Activated CD4-positive, alpha-beta T cell treated with anti-CD3 and anti-CD28 coated beads for 36 hours (primary cell): Measurements from ENCODE around the gene ZFAND2B. TPM values are rescaled to one million over a fixed set of nuclear protein-coding genes. Genes with fewer than 3 reads are reported as not detected.
"Not testable (repeated sequence)": the region's sequence is repeated elsewhere in the genome, so short reads cannot be mapped to it uniquely, and the experiment has no call there.

Experiments used
- ATAC-seq: fragments of 200-7000 bp; cut with Tn5 transposase; one replicate; pipeline ENCODE4 v1.10.0; 2021; ENCODE audit warnings: mild to moderate bottlenecking, moderate library complexity
- CTCF ChIA-PET: fragments of 350-600 bp; sonication (Branson Sonifier 250); formaldehyde crosslinking; loops from one replicate; lab custom pipeline; 2021; ENCODE audit warnings: antibody characterized with exemption; lab: Charles Lee
- POLR2A ChIA-PET: fragments of 350-600 bp; sonication (Branson Sonifier 250); formaldehyde crosslinking; loops from one replicate; lab custom pipeline; 2021; ENCODE audit warnings: antibody characterized with exemption, inconsistent platforms; lab: Charles Lee
- DNase-seq: peaks from one replicate; pipeline ENCODE4 v3.0.0-alpha.2; 2020
- H3K27ac Mint-ChIP-seq: one replicate; pipeline ENCODE4 v1.8.0; 2021; ENCODE audit warnings: mixed read lengths
- H3K27me3 Mint-ChIP-seq: one replicate; pipeline ENCODE4 v1.8.0; 2021; ENCODE audit warnings: mixed read lengths
- H3K36me3 Mint-ChIP-seq: one replicate; pipeline ENCODE4 v1.8.0; 2021; ENCODE audit warnings: low read depth, mixed read lengths
- H3K4me1 Mint-ChIP-seq: one replicate; pipeline ENCODE4 v1.8.0; 2021; ENCODE audit warnings: mixed read lengths
- H3K4me3 Mint-ChIP-seq: one replicate; pipeline ENCODE4 v1.8.0; 2021; ENCODE audit warnings: mild to moderate bottlenecking, moderate library complexity, mixed read lengths
- H3K9me3 Mint-ChIP-seq: one replicate; pipeline ENCODE4 v1.8.0; 2021; ENCODE audit warnings: low read depth, mixed read lengths
- intact Hi-C, 2 experiments: fragments of 100-400 bp; cut with DNase I in 1 of 2; cut with micrococcal nuclease in 1 of 2; formaldehyde crosslinking; loops; one replicate each; pipeline versions ENCODE4 v1.14.2 to v1.15.1; 2022 to 2024; cut with DNase I, micrococcal nuclease
- total RNA-seq, 2 experiments: library from RNA; stranded (reverse); gene quantifications; one replicate each; pipeline ENCODE4 v1.2.3, GENCODE V29; 2021

Gene ZFAND2B
- total RNA-seq, 2 experiments from 2014 or later: 21.5 to 27.6 TPM

DNA sequence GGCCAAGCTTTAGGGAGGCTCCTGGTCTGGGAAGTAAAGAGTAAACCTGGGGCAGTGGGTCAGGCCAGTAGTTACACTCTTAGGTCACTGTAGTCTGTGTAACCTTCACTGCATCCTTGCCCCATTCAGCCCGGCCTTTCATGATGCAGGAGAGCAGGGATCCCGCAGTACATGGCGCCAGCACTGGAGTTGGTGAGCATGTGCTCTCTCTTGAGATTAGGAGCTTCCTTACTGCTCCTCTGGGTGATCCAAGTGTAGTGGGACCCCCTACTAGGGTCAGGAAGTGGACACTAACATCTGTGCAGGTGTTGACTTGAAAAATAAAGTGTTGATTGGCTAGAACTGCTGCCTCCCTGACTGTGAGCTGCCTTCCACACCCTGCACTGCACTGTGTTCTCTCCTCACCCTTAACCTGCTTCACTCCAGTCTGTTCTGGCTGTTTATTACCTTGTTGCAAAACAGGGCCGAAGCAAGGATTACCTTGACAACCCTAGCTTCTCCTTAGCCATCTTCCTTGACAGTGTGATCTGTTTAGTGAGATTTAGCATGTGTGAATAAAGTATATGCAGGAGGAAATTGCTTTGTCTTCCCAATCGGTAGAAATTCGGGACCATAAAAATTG lies 23.3 kb upstream of the ZFAND2B start:
- intact Hi-C loops: no loop called here
- CTCF ChIA-PET: interaction anchor here (1.1 to 2.2 kb wide), 4 partner anchors 14 to 62 kb away, joined by 3 to 5 read pairs (median 4); partner anchors contain the start of genes GLB1L and STK16
- DNase-seq (no peak), ATAC-seq (no peak)
- POLR2A ChIA-PET: no interaction called here
- Mint-ChIP-seq H3K4me1 (peaks cover 58% of the 10 kb centered on the region), H3K9me3 (no peaks in the 10 kb centered on the region), H3K27me3 (no peaks in the 10 kb centered on the region), H3K27ac (peak overlapping the region; percentile 53), H3K36me3 (peaks cover 43% of the 10 kb centered on the region), H3K4me3 (no peak overlapping the region)

GRCh38 chr2:219184121-219184520 lies 22.5 kb upstream of the ZFAND2B start:
- Mint-ChIP-seq H3K4me3 (no peak overlapping the region), H3K4me1 (peaks cover 54% of the 10 kb centered on the region), H3K9me3 (no peaks in the 10 kb centered on the region), H3K36me3 (peaks cover 43% of the 10 kb centered on the region), H3K27ac (peak overlapping the region; percentile 8), H3K27me3 (no peaks in the 10 kb centered on the region)
- intact Hi-C loops: no loop called here
- ATAC-seq (no peak), DNase-seq (no peak)
- CTCF ChIA-PET: interaction anchor here (0.8 to 1.1 kb wide), 2 partner anchors 24 to 61 kb away, joined by 3 read pairs; partner anchors contain the start of genes GLB1L and STK16
- POLR2A ChIA-PET: no interaction called here

DNA sequence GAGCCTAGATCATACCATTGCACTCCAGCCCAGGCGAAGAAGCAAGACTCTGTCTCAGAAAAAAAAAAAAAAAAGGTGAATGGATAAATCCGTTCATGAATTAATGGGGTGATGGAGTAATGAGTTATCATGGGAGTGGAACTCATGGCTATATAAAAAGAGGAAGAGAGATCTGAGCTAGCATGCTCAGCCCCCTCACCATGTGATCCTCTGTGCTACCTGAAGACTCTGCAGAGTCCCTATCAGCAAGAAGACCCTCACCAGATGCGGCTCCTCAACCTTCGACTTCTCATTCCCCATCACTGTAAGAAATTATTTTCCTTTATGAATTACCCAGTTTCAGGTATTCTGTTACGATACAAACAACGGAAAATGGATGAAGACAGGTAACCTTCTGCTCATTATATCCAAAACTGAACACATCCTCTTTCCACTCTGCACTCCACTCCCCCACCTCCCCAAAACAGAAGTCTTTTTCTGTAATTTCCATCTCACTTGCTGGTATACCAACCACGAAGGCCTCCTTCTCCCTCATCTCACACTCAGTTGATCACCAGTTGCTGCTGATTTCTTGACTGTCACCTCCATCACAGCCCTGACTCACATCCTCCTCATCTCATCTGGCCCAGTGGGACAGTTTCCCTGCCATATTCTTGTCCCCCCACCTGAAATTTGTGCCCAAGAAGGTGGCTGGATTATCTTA lies 19.7 kb upstream of the ZFAND2B start:
- Mint-ChIP-seq H3K4me3 (no peak overlapping the region), H3K4me1 (peaks cover 30% of the 10 kb centered on the region), H3K9me3 (no peaks in the 10 kb centered on the region), H3K36me3 (peaks cover 22% of the 10 kb centered on the region), H3K27ac (peak overlapping the region; percentile 76), H3K27me3 (no peaks in the 10 kb centered on the region)
- ATAC-seq (peak; percentile 97), DNase-seq (peak; percentile 67)
- intact Hi-C loops: no loop called here
- CTCF ChIA-PET: no interaction called here
- POLR2A ChIA-PET: no interaction called here

DNA sequence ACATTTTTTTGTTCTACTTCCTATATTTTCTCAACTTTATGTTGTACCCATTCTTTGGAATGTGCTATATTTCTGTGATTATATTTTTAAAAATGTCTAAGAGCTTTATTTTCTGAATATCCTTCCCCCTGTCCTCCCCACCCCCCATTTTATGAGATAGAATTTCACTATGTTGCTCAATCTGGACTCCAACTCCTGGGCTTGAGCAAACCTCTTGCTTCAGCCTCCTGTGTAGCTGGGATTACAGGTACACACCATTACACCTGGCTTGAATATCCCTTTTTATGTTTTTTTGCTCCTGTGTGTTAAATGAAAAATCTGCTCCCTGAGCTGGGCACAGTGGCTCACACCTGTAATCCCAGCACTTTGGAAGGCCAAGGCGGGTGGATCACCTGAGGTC lies 9.2 kb upstream of the ZFAND2B start:
- Mint-ChIP-seq H3K27ac (no peak overlapping the region), H3K36me3 (no peaks in the 10 kb centered on the region), H3K4me1 (peaks cover 8% of the 10 kb centered on the region), H3K27me3 (no peaks in the 10 kb centered on the region), H3K4me3 (no peak overlapping the region), H3K9me3 (peaks cover 3% of the 10 kb centered on the region)
- ChIA-PET POLR2A (no interaction called here), CTCF (interaction anchor here (1.4 to 5.0 kb wide), 2 partner anchors 15 to 27 kb away, joined by 5 to 19 read pairs; partner anchors contain the start of gene SLC23A3)
- intact Hi-C loops: no loop called here
- ATAC-seq: no peak
- DNase-seq: no peak

DNA sequence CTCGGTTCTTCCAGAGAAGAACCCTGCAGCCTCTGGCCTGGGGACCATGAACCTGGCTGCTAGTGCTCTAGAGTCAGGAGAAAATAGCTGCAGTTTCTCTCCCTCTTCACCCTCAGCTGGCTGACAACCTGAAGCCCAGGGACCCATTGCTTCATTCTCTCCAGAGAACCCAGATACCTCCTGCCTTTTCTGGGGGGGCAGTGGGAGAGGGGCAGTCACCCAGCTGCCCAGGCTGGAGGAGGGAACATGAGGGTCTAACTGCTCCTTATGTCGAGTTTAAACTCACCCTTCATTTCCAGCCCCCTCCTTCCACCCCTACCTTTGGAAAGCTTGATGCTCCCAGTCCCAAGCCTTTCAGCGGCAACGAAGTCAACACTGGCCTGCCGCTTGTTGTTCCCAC lies 7.6 kb upstream of the ZFAND2B start:
- Mint-ChIP-seq H3K4me1 (peaks cover 8% of the 10 kb centered on the region), H3K9me3 (peaks cover 3% of the 10 kb centered on the region), H3K4me3 (no peak overlapping the region), H3K36me3 (no peaks in the 10 kb centered on the region), H3K27ac (no peak overlapping the region), H3K27me3 (no peaks in the 10 kb centered on the region)
- ATAC-seq: no peak
- DNase-seq: no peak
- intact Hi-C loops: no loop called here
- POLR2A ChIA-PET: interaction anchor here (1.3 kb wide), 1 partner anchor 96 kb away, joined by 4 read pairs; no protein-coding TSS in a partner anchor
- CTCF ChIA-PET: interaction anchor here (0.6 to 5.0 kb wide), 4 partner anchors 29 to 193 kb away, joined by 3 to 19 read pairs (median 8); partner anchors contain the start of gene SLC23A3

GRCh38 chr2:219199470-219200211 lies 6.9 kb upstream of the ZFAND2B start:
- ChIA-PET CTCF (interaction anchor here (0.6 to 5.0 kb wide), 6 partner anchors 15 to 192 kb away, joined by 3 to 19 read pairs (median 4); partner anchors contain the start of gene SLC23A3), POLR2A (interaction anchor here (0.7 to 1.3 kb wide), 2 partner anchors 50 to 95 kb away, joined by 3 to 4 read pairs; no protein-coding TSS in a partner anchor)
- DNase-seq (no peak), ATAC-seq (no peak)
- intact Hi-C loops: no loop called here
- no peak overlapping the region for H3K27ac Mint-ChIP-seq
- peaks cover 8% of the 10 kb centered on the region for H3K4me1 Mint-ChIP-seq
- H3K36me3 Mint-ChIP-seq: no peaks in the 10 kb centered on the region
- H3K9me3 Mint-ChIP-seq: peaks cover 6% of the 10 kb centered on the region
- no peaks in the 10 kb centered on the region for H3K27me3 Mint-ChIP-seq
- no peak overlapping the region for H3K4me3 Mint-ChIP-seq

DNA sequence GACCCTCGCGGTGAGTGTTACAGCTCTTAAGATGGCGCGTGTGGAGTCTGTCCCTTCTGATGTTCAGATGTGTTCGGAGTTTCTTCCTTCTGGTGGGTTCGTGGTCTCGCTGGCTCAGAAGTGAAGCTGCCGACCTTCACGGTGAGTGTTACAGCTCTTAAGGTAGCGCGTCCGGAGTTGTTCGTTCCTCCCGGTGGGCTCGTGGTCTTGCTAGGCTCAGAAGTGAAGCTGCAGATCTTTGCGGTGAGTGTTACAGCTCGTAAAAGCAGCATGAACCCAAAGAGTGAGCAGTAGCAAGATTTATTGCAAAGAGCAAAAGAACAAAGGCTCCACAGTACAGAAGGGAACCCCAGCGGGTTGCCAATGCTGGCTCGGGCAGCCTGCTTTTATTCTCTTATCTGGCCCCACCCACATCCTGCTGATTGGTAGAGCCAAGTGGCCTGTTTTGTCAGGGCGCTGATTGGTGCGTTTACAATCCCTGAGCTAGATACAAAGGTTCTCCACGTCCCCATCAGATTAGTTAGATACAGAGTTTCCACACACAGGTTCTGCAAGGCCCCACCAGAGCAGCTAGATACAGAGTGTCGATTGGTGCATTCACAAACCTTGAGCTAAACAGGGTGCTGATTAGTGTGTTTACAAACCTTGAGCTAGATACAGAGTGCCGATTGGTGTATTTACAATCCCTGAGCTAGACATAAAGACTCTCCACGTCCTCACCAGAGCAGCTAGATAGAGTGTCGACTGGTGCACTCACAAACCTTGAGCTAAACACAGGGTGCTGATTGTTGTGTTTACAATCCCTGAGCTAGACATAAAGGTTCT lies 5.9 kb upstream of the ZFAND2B start:
- H3K36me3 Mint-ChIP-seq, H3K9me3 Mint-ChIP-seq, H3K27me3 Mint-ChIP-seq, H3K4me1 Mint-ChIP-seq, ATAC-seq, intact Hi-C loops: not testable (repeated sequence)
- DNase-seq: peak; percentile 48
- Mint-ChIP-seq H3K4me3 (peak overlapping the region; percentile 68), H3K27ac (peak overlapping the region; percentile 89)
- POLR2A ChIA-PET: interaction anchor here (0.7 kb wide), 1 partner anchor 49 kb away, joined by 3 read pairs; no protein-coding TSS in a partner anchor
- CTCF ChIA-PET: interaction anchor here (0.6 to 5.0 kb wide), 7 partner anchors 11 to 171 kb away, joined by 3 to 19 read pairs (median 4); partner anchors contain the start of gene SLC23A3

DNA sequence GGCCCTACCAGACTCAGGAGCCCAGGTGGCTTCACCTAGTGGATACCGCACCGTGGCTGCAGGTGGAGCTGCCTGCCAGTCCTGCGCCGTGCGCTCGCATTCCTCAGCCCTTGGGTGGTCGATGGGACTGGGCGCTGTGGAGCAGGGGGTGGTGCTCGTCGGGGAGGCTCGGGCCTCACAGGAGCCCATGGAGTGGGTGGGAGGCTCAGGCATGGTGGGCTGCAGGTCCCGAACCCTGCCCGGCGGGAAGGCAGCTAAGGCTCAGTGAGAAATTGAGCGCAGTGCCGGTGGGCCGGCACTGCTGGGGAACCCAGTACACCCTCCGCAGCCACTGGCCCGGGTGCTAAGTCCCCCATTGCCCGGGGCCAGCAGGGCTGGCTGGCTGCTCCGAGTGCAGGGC lies 5.3 kb upstream of the ZFAND2B start:
- intact Hi-C loops, H3K36me3 Mint-ChIP-seq, ATAC-seq, DNase-seq, POLR2A ChIA-PET, H3K27me3 Mint-ChIP-seq, H3K4me3 Mint-ChIP-seq, H3K9me3 Mint-ChIP-seq: not testable (repeated sequence)
- CTCF ChIA-PET: interaction anchor here (0.8 kb wide), 1 partner anchor 15 kb away, joined by 4 read pairs; no protein-coding TSS in a partner anchor
- Mint-ChIP-seq H3K4me1 (peaks cover 11% of the 10 kb centered on the region), H3K27ac (peak overlapping the region; percentile 89)

DNA sequence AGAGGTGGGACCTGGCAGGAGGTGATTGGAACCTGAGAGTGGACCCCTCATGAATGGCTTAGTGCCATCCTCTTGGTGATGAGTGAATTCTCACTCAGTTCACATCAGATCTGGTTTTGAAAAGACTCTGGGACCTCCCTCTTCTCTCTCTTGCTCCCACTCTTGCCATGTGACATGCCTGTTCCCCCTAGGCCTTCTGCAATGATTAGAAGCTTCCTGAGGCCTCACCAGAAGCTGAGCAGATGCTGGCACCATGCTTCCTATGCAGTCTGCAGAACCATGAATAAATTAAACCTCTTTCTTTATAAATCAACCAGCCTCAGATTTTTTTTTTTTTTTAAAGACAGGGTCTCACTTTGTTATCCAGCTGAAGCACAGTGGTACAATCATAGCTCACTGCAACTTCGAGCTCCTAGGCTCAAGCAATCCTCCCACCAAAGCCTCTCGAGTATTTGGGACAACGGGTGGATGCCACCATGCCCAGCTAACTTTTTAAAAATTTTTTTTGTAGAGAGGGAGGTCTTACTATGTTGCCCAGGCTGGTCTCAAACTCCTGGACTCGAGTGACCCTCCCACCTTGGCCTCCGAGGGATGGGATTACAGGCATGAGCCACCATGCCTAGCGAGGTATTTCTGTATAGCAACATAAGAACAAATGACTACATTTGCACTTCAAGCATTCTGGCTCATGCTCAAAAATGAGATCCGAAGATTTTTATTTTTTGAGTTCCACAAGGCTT lies 2.0 kb upstream of the ZFAND2B start:
- Mint-ChIP-seq H3K9me3 (peaks cover 6% of the 10 kb centered on the region), H3K4me3 (no peak overlapping the region), H3K27me3 (no peaks in the 10 kb centered on the region), H3K36me3 (peaks cover 18% of the 10 kb centered on the region), H3K4me1 (peaks cover 35% of the 10 kb centered on the region), H3K27ac (no peak overlapping the region)
- POLR2A ChIA-PET: interaction anchor here (1.2 kb wide), 1 partner anchor 25 kb away, joined by 3 read pairs; the partner anchor contains the start of genes ANKZF1 and ATG9A
- intact Hi-C loops: loop anchor here in 1 of 2 experiments (5.0 kb wide), 1 partner anchor 338 kb away; the partner anchor contains the start of genes CHPF and TMEM198
- DNase-seq: no peak
- ATAC-seq: no peak
- CTCF ChIA-PET: interaction anchor here (0.6 kb wide), 1 partner anchor 236 kb away, joined by 4 read pairs; no protein-coding TSS in a partner anchor

DNA sequence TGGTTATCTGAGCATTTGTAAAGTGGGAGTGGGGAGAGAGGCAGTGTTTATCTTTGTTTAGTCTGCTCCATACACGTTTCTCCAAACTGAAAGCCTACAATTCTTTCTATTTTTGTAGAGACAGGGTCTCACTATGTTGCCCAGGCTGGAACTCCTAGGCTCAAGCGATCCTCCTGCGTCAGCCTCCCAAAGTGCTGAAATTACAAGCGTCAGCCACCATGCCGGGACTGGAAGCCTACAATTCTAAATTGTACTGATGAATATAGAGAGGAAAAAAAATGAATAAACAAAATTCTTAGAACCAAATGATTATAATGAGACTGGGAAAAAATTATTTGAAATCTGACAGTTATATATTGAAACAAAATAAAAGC lies 1.4 kb upstream of the ZFAND2B start:
- Mint-ChIP-seq H3K27ac (no peak overlapping the region), H3K9me3 (peaks cover 6% of the 10 kb centered on the region), H3K27me3 (no peaks in the 10 kb centered on the region), H3K4me3 (no peak overlapping the region), H3K36me3 (peaks cover 20% of the 10 kb centered on the region), H3K4me1 (peaks cover 38% of the 10 kb centered on the region)
- no peak for ATAC-seq
- POLR2A ChIA-PET: interaction anchor here (0.8 kb wide), 1 partner anchor 34 kb away, joined by 3 read pairs; no protein-coding TSS in a partner anchor
- DNase-seq: no peak
- CTCF ChIA-PET: interaction anchor here (2.0 kb wide), 1 partner anchor 22 kb away, joined by 5 read pairs; no protein-coding TSS in a partner anchor
- intact Hi-C loops: loop anchor here in 1 of 2 experiments (5.0 kb wide), 1 partner anchor 337 kb away; the partner anchor contains the start of genes CHPF and TMEM198
